Measurements from ENCODE around the gene TRIM39.

- TF ChIP-seq, protein P1, sequence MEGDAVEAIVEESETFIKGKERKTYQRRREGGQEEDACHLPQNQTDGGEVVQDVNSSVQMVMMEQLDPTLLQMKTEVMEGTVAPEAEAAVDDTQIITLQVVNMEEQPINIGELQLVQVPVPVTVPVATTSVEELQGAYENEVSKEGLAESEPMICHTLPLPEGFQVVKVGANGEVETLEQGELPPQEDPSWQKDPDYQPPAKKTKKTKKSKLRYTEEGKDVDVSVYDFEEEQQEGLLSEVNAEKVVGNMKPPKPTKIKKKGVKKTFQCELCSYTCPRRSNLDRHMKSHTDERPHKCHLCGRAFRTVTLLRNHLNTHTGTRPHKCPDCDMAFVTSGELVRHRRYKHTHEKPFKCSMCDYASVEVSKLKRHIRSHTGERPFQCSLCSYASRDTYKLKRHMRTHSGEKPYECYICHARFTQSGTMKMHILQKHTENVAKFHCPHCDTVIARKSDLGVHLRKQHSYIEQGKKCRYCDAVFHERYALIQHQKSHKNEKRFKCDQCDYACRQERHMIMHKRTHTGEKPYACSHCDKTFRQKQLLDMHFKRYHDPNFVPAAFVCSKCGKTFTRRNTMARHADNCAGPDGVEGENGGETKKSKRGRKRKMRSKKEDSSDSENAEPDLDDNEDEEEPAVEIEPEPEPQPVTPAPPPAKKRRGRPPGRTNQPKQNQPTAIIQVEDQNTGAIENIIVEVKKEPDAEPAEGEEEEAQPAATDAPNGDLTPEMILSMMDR (IDR thresholded peaks at IDR 0.05 in 2 of 3, conservative IDR thresholded peaks at IDR 0.05 in 1 of 3; ENCODE audit: insufficient read depth in 2 of 3, low read depth in 1 of 3, low read length in 3 of 3) = no peak
- no peak for TF ChIP-seq NCOA2 (IDR thresholded peaks at IDR 0.05; ENCODE audit: partially characterized antibody in 2 of 2)
- TF ChIP-seq UBTF (IDR thresholded peaks at IDR 0.05; ENCODE audit: borderline replicate concordance in 1 of 2, low read depth in 2 of 2, low read length in 2 of 2) = no peak
- TF ChIP-seq RAD21 (CRISPR knock-in tag; conservative IDR thresholded peaks at IDR 0.05 in 1 of 2, IDR thresholded peaks at IDR 0.05 in 1 of 2) = no peak
- TF ChIP-seq TEAD4 (IDR thresholded peaks at IDR 0.05; ENCODE audit: low read length) = peak; percentile 54; the same call in 1 of the 2 replicates
- TF ChIP-seq TEAD4 (CRISPR knock-in tag; IDR thresholded peaks at IDR 0.05; ENCODE audit: borderline replicate concordance) = no peak
- no peak for TF ChIP-seq SIX5 (IDR thresholded peaks at IDR 0.05; ENCODE audit: borderline replicate concordance in 1 of 2, insufficient read depth in 1 of 2, low read depth in 1 of 2, low read length in 2 of 2)
- no peak for TF ChIP-seq POLR2A (conservative IDR thresholded peaks at IDR 0.05)
- TF ChIP-seq ZNF717 (CRISPR knock-in tag; IDR thresholded peaks at IDR 0.05) = no peak
- TF ChIP-seq BDP1 (IDR thresholded peaks at IDR 0.05; ENCODE audit: insufficient read depth, insufficient read length) = no peak
- peak; percentile 89 for TF ChIP-seq EP300 (IDR thresholded peaks at IDR 0.05; ENCODE audit: low read length)
These were observed 13.9 kb downstream of the TRIM39 start for GRCh38 chr6:30340589-30341054.
